GM12874 (cell line): ENCODE results near the gene TMEM72.

Experiments used
- CTCF ChIP-seq: IDR thresholded peaks from 2 replicates; pipeline ENCODE4 v1.5.1; 2011; ENCODE audit warnings: low read depth, mild to moderate bottlenecking, control low read depth, low read length, moderate library complexity; ENCODE audit not compliant: insufficient read depth

The TMEM72 gene

GRCh38 chr10:44891721-44892120 lies 19.4 kb upstream of the TMEM72 start:
- no peak for TF ChIP-seq CTCF

- TF ChIP-seq CTCF = no peak
These were observed 17.3 kb upstream of the TMEM72 start for GRCh38 chr10:44893604-44894468.

GRCh38 chr10:44894691-44895090 lies 16.4 kb upstream of the TMEM72 start:
- no peak for TF ChIP-seq CTCF

- TF ChIP-seq CTCF = no peak
These were observed 15.9 kb upstream of the TMEM72 start for GRCh38 chr10:44895280-44895679.

- TF ChIP-seq CTCF = no peak
These were observed 14.1 kb upstream of the TMEM72 start for GRCh38 chr10:44897049-44897448.

- no peak for TF ChIP-seq CTCF
These were observed 12.5 kb upstream of the TMEM72 start for GRCh38 chr10:44898665-44899064.

GRCh38 chr10:44899450-44900080 lies 11.6 kb upstream of the TMEM72 start:
- TF ChIP-seq CTCF = no peak
